GM12878 (cell line): ENCODE results near the gene JPH4. TPM values are rescaled to one million over a fixed set of nuclear protein-coding genes. Genes with fewer than 3 reads are reported as not detected.

Experiments
- ATAC-seq: fragments of 200-7000 bp; cut with Tn5 transposase; 3 replicates; pipeline ENCODE4 v1.9.1; 2020; ENCODE audit warnings: mild to moderate bottlenecking, moderate library complexity
- BruUV-seq: library from RNA; stranded (reverse); fragments of 400-500 nt; replicated peaks from 2 replicates; lab custom pipeline; 2021; lab: Mats Ljungman, UMichigan
- CTCF ChIA-PET: fragments of 300-600 bp; sonication (Branson Sonifier 250); formaldehyde crosslinking; extraction: SDS; loops from one replicate; lab custom pipeline; 2021; ENCODE audit warnings: inconsistent platforms; lab: Yijun Ruan, JAX
- POLR2A ChIA-PET: fragments of 350-600 bp; formaldehyde crosslinking; extraction: SDS; loops from one replicate; lab custom pipeline; 2021; ENCODE audit warnings: inconsistent platforms; lab: Charles Lee
- RAD21 ChIA-PET: fragments of 300-600 bp; sonication (Branson Sonifier 250); formaldehyde crosslinking; loops from one replicate; lab custom pipeline; 2023; ENCODE audit warnings: antibody characterized with exemption; ENCODE audit not compliant: unreplicated experiment; lab: Charles Lee
- SMC1A ChIA-PET: fragments of 300-600 bp; sonication (Branson Sonifier 250); formaldehyde crosslinking; loops from one replicate; lab custom pipeline; 2023; ENCODE audit not compliant: unreplicated experiment, uncharacterized antibody; lab: Charles Lee
- DNase-seq: peaks from one replicate; pipeline ENCODE4 v3.0.0-alpha.2; 2011; ENCODE audit warnings: low read depth, low spot score
- FAIRE-seq: peaks from 3 replicates; lab custom pipeline; 2011; peaks lifted over from hg19 to GRCh38; lab: Jason Lieb, UNC
- H2AFZ ChIP-seq: 2 replicates; pipeline ENCODE4 v1.6.0; 2011; ENCODE audit warnings: low read depth, low read length, control low read depth; ENCODE audit not compliant: control insufficient read depth
- H3K27ac ChIP-seq: 2 replicates; pipeline ENCODE4 v1.5.1; 2011; ENCODE audit warnings: control low read depth; ENCODE audit not compliant: control insufficient read depth, insufficient read depth
- H3K27me3 ChIP-seq, 2 experiments: replicated peaks in 1 of 2; 2 replicates each; pipeline versions ENCODE4 v1.6.0 to v1.6.1; 2011; ENCODE audit warnings: low read length in 1 of 2; ENCODE audit not compliant: control insufficient read depth in 2 of 2, insufficient read depth in 2 of 2
- H3K36me3 ChIP-seq, 2 experiments: 2 replicates each; pipeline ENCODE4 v1.5.1; 2011; ENCODE audit warnings: low read length in 1 of 2; ENCODE audit not compliant: control insufficient read depth in 2 of 2, insufficient read depth in 2 of 2
- H3K4me1 ChIP-seq: 2 replicates; pipeline ENCODE4 v1.6.1; 2011; ENCODE audit warnings: mild to moderate bottlenecking, low read length, moderate library complexity, mixed read lengths; ENCODE audit not compliant: control insufficient read depth, insufficient read depth
- H3K4me2 ChIP-seq: 2 replicates; pipeline ENCODE4 v1.6.0; 2011; ENCODE audit warnings: control low read depth; ENCODE audit not compliant: control insufficient read depth, insufficient read depth
- H3K4me3 ChIP-seq: fragments of 200-600 bp; sonication (generic); 2 replicates; pipeline ENCODE4 v1.5.1; 2016
- H3K79me2 ChIP-seq: 2 replicates; pipeline ENCODE4 v1.6.0; 2011; ENCODE audit warnings: low read length; ENCODE audit not compliant: control insufficient read depth, insufficient read depth
- H3K9ac ChIP-seq: 2 replicates; pipeline ENCODE4 v1.8.0; 2011; ENCODE audit warnings: low read length, control low read depth, mixed read lengths; ENCODE audit not compliant: control insufficient read depth, insufficient read depth
- H3K9me3 ChIP-seq: replicated peaks from 3 replicates; pipeline ENCODE4 v1.5.1; 2011; ENCODE audit warnings: mild to moderate bottlenecking, low read length; ENCODE audit not compliant: control insufficient read depth, insufficient read depth
- H4K20me1 ChIP-seq: 2 replicates; pipeline ENCODE4 v1.6.0; 2011; ENCODE audit not compliant: control insufficient read depth, insufficient read depth
- ATF7 ChIP-seq: fragments of 450-650 bp; IDR thresholded peaks from 2 replicates; pipeline ENCODE4 v1.6.1; 2016; ENCODE audit warnings: low read depth, mild to moderate bottlenecking
- CBX5 ChIP-seq: sonication (generic); IDR thresholded peaks from 2 replicates; pipeline ENCODE4 v1.6.1; 2016; ENCODE audit warnings: low read depth, moderate library complexity, mild to moderate bottlenecking, inconsistent platforms
- EZH2 ChIP-seq: IDR thresholded peaks from 2 replicates; pipeline ENCODE4 v1.6.1; 2012; ENCODE audit warnings: low read depth, mild to moderate bottlenecking, control low read depth, inconsistent platforms, low read length, borderline replicate concordance; ENCODE audit not compliant: control insufficient read depth
- FOS ChIP-seq: IDR thresholded peaks from 3 replicates; pipeline ENCODE4 v1.6.1; 2011; ENCODE audit warnings: borderline replicate concordance; ENCODE audit not compliant: insufficient read length; ENCODE audit errors: extremely low read depth
- GABPA ChIP-seq: IDR thresholded peaks from 2 replicates; pipeline ENCODE4 v1.6.1; 2014; ENCODE audit warnings: antibody characterized with exemption, low read depth, mild to moderate bottlenecking, inconsistent platforms
- IRF4 ChIP-seq: IDR thresholded peaks from 2 replicates; pipeline ENCODE4 v1.6.1; 2011; ENCODE audit warnings: low read depth, low read length
- LARP7 ChIP-seq: fragments of 450-650 bp; IDR thresholded peaks from 2 replicates; pipeline ENCODE4 v1.6.1; 2017; ENCODE audit warnings: mild to moderate bottlenecking
- POLR2AphosphoS5 ChIP-seq: IDR thresholded peaks from 2 replicates; pipeline ENCODE4 v1.6.1; 2011; ENCODE audit warnings: mild to moderate bottlenecking, low read length, inconsistent platforms
- SKIL ChIP-seq: fragments of 450-650 bp; IDR thresholded peaks from 2 replicates; pipeline ENCODE4 v1.6.1; 2017; ENCODE audit warnings: mild to moderate bottlenecking, low read depth, inconsistent platforms; ENCODE audit not compliant: poor library complexity, severe bottlenecking
- TARDBP ChIP-seq: IDR thresholded peaks from 2 replicates; pipeline ENCODE4 v1.6.1; 2016; ENCODE audit warnings: borderline replicate concordance
- ZNF217 ChIP-seq: fragments of 450-650 bp; IDR thresholded peaks from 2 replicates; pipeline ENCODE4 v1.6.1; 2017; ENCODE audit warnings: antibody characterized with exemption, mild to moderate bottlenecking
- WGBS: methylation state at CpG from one replicate; pipeline ENCODE4 v1.1.6; 2016; ENCODE audit warnings: low lambda C conversion rate; ENCODE audit not compliant: insufficient replicate concordance, insufficient coverage; ENCODE audit errors: missing lambda C conversion rate; 5-methylcytosine and 5-hydroxymethylcytosine counted together
- in situ Hi-C: fragments of 300-500 bp; cut with MboI; formaldehyde crosslinking; loops from 9 replicates; pipeline ENCODE4 v1.14.3; 2018; ENCODE audit warnings: mixed read lengths
- intact Hi-C: fragments of 100-400 bp; cut with micrococcal nuclease; formaldehyde crosslinking; loops from one replicate; pipeline ENCODE4 v1.14.2; 2022; ENCODE audit not compliant: unreplicated experiment
- polyA plus RNA-seq, 11 experiments: library from polyadenylated mRNA; depleted of rRNA in 4 of 11; unstranded in 6 of 11; stranded (reverse) in 5 of 11; fragments of >200 nt; fragmentation: Nextera tagmentation in 4 of 11; fragmentation: Illumina TruSeq in 1 of 11; extraction: Ambion mirVana in 4 of 11; extraction: Trizol in 1 of 11; gene quantifications; 1 replicate in 1 of 11; 2 replicates in 10 of 11; pipeline versions ENCODE4 v1.2.1 to v1.2.3, GENCODE V29; 2011 to 2016; ENCODE audit warnings: inconsistent platforms in 2 of 11, missing spikeins in 2 of 11, low read depth in 1 of 11
- total RNA-seq, 4 experiments: library from RNA; depleted of rRNA in 3 of 4; stranded (reverse); fragments of >200 nt in 3 of 4; fragmentation: Illumina TruSeq in 1 of 4; extraction: Trizol in 1 of 4; gene quantifications; 2 replicates each; pipeline versions ENCODE4 v1.2.1 to v1.2.3, GENCODE V29; 2013 to 2021

JPH4 gene
- total and polyA plus RNA-seq, 10 of the 15 experiments (the other 5 are each of a cell fraction or from before 2014, with no cell fraction given), result 0.48 to 10.3 (median 3.8) TPM

- TF ChIP-seq LARP7 (no peak), FOS (no peak), POLR2AphosphoS5 (no peak)
- TF ChIP-seq, all 136 proteins: peak for 0
Observed at GRCh38 chr14:23521785-23522640, 56.6 kb downstream of the JPH4 start (continued).

DNA sequence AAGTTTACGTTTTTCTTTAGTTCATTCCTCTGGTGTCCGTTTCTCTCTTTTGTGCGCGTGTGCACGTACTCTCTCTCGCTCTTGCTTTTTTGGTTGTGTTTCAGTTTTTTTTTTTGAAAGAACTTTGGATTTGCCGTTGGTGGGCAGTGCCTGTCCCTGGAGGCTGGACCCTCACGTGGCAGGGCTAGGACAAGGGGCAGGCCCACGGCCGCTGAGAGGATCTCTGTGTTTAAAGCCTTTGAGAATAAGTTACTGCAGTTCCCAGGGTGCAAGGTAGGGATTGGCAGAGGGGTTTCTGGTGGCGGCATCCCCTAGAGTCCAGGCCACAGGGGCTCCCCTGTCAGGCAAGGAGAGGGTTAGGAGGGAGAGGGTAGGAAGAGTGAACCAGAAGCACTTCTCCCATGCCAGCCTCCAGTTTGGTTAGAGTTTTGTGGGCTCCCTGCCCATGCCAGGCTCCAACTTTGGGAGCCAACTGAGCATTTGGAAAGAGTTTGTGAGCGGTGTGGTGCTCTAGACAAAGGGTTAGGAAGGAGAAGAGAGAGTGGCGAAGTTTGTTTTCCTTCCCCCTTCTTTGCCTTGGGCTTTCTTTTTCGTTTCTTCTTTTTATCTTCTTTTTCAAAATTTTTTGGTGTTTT, 57.6 kb downstream of the JPH4 start:
- Histone ChIP-seq H3K4me2 (no peak overlapping the region), H3K36me3 (no peaks in the 10 kb centered on the region), H3K4me3 (no peak overlapping the region), H4K20me1 (no peaks in the 10 kb centered on the region), H2AFZ (no peak overlapping the region), H3K27me3 (no peaks in the 10 kb centered on the region), H3K79me2 (no peaks in the 10 kb centered on the region), H3K4me1 (no peaks in the 10 kb centered on the region), H3K9me3 (no peaks in the 10 kb centered on the region), H3K9ac (no peak overlapping the region), H3K27ac (no peak overlapping the region)
- POLR2A ChIA-PET, result no interaction called here
- FAIRE-seq (no peak), ATAC-seq (no peak), DNase-seq (no peak)
- 69% methylated on average over 9 of the region's 14 CpGs for WGBS
- CTCF ChIA-PET, result interaction anchor here (1.2 kb wide), 1 partner anchor 37 kb away, joined by 3 read pairs; no protein-coding TSS in a partner anchor
- no peak for TF ChIP-seq SKIL
- TF ChIP-seq TARDBP, result no peak
- TF ChIP-seq CBX5, result no peak
- no peak for TF ChIP-seq IRF4
- TF ChIP-seq ATF7, result no peak
- TF ChIP-seq ZNF217, result no peak
- TF ChIP-seq EZH2, result no peak
- TF ChIP-seq GABPA, result no peak
- intact Hi-C loops, result no loop called here
- in situ Hi-C loops, result no loop called here
- RAD21 ChIA-PET, result interaction anchor here (0.6 kb wide), 1 partner anchor 39 kb away, joined by 3 read pairs; no protein-coding TSS in a partner anchor
- no TSS peak for BruUV-seq
- SMC1A ChIA-PET, result no interaction called here
